ENCODE measurements around the gene FDX2.

Gene FDX2

GRCh38 chr19:10299545-10300458 is 16.0 kb downstream of the FDX2 start:
- no peak for DNase-seq (ENCODE audit: low spot score)

GRCh38 chr19:10295847-10296591 is 19.8 kb downstream of the FDX2 start:
- DNase-seq (ENCODE audit: low spot score), result no peak

GRCh38 chr19:10295305-10295846 is 20.4 kb downstream of the FDX2 start:
- no peak for DNase-seq (ENCODE audit: low spot score)

GRCh38 chr19:10294368-10294697 is 21.5 kb downstream of the FDX2 start:
- DNase-seq (ENCODE audit: low spot score), result no peak

- no peak for DNase-seq (ENCODE audit: low spot score)
Measured at GRCh38 chr19:10293637-10294367, 22.0 kb downstream of the FDX2 start.

- DNase-seq (ENCODE audit: low spot score), result no peak
Measured at GRCh38 chr19:10292789-10293636, 22.8 kb downstream of the FDX2 start.

GRCh38 chr19:10292206-10292788 is 23.5 kb downstream of the FDX2 start:
- peak; percentile 90 for DNase-seq (ENCODE audit: low spot score)

GRCh38 chr19:10291554-10292205 is 24.1 kb downstream of the FDX2 start:
- no peak for DNase-seq (ENCODE audit: low spot score)

GRCh38 chr19:10290876-10291553 is 24.8 kb downstream of the FDX2 start:
- peak; percentile 82 for DNase-seq (ENCODE audit: low spot score)

- no peak for DNase-seq (ENCODE audit: low spot score)
Measured at GRCh38 chr19:10290357-10290875, 25.4 kb downstream of the FDX2 start.

- DNase-seq (ENCODE audit: low spot score), result peak; percentile 53
Measured at GRCh38 chr19:10289836-10290356, 25.9 kb downstream of the FDX2 start, which contains the start of gene ICAM5. ICAM5 (plus strand) TSS chr19:10289952; CDS start chr19:10290044, 92 bp downstream.

- DNase-seq (ENCODE audit: low spot score), result peak; percentile 66
Measured at GRCh38 chr19:10289167-10289835, 26.5 kb downstream of the FDX2 start.

GRCh38 chr19:10288662-10289166 is 27.1 kb downstream of the FDX2 start:
- DNase-seq (ENCODE audit: low spot score), result no peak

- DNase-seq (ENCODE audit: low spot score), result no peak
Measured at GRCh38 chr19:10286803-10287737, 28.7 kb downstream of the FDX2 start, which contains the start of gene ICAM4. ICAM4 (plus strand) TSS chr19:10286955; CDS start chr19:10287013, 58 bp downstream.

GRCh38 chr19:10285393-10285792 is 30.4 kb downstream of the FDX2 start:
- DNase-seq (ENCODE audit: low spot score), result no peak

- no peak for DNase-seq (ENCODE audit: low spot score)
Measured at GRCh38 chr19:10284960-10285278, 30.9 kb downstream of the FDX2 start.
